GM18951 (cell line): Measurements from ENCODE around the gene PDPK1.
"Not testable (repeated sequence)": the region's sequence is repeated elsewhere in the genome, so short reads cannot be mapped to it uniquely, and the experiment has no call there.

Experiments
- POLR2A ChIP-seq: IDR thresholded peaks from 4 replicates; pipeline ENCODE4 v1.6.1; 2011; ENCODE audit warnings: mild to moderate bottlenecking; ENCODE audit not compliant: insufficient read length, insufficient read depth; ENCODE audit errors: extremely low read depth
- in situ Hi-C: fragments of 300-500 bp; cut with MboI; formaldehyde crosslinking; loops from one replicate; pipeline ENCODE4 v1.12.0; 2022; ENCODE audit warnings: low sequenced_read_pairs, mixed read lengths, inconsistent platforms; ENCODE audit not compliant: unreplicated experiment

PDPK1 gene

GRCh38 chr16:2533912-2534311 lies 3.9 kb upstream of the PDPK1 start:
- in situ Hi-C loops, result no loop called here
- no peak for TF ChIP-seq POLR2A

- in situ Hi-C loops, result not testable (repeated sequence)
Observed at GRCh38 chr16:2534335-2534734, 3.5 kb upstream of the PDPK1 start.

- no peak for TF ChIP-seq POLR2A
- in situ Hi-C loops, result no loop called here
Observed at GRCh38 chr16:2535625-2536013, 2.2 kb upstream of the PDPK1 start.

- in situ Hi-C loops, result not testable (repeated sequence)
Observed at GRCh38 chr16:2539192-2539844, 1.5 kb downstream of the PDPK1 start.

GRCh38 chr16:2539845-2540458 lies 2.1 kb downstream of the PDPK1 start:
- in situ Hi-C loops, result loop anchor here (10.0 kb wide), 1 partner anchor 115 kb away; no protein-coding TSS in a partner anchor

GRCh38 chr16:2540912-2541311 lies 3.1 kb downstream of the PDPK1 start:
- in situ Hi-C loops, result loop anchor here (10.0 kb wide), 1 partner anchor 114 kb away; no protein-coding TSS in a partner anchor

GRCh38 chr16:2541409-2541808 lies 3.6 kb downstream of the PDPK1 start:
- in situ Hi-C loops, result loop anchor here (10.0 kb wide), 1 partner anchor 113 kb away; no protein-coding TSS in a partner anchor

- in situ Hi-C loops, result loop anchor here (10.0 kb wide), 1 partner anchor 111 kb away; no protein-coding TSS in a partner anchor
Observed at GRCh38 chr16:2543771-2544170, 6.0 kb downstream of the PDPK1 start.

GRCh38 chr16:2550283-2550878 lies 12.6 kb downstream of the PDPK1 start:
- in situ Hi-C loops, result not testable (repeated sequence)

GRCh38 chr16:2551420-2551889 lies 13.6 kb downstream of the PDPK1 start:
- in situ Hi-C loops, result not testable (repeated sequence)

- in situ Hi-C loops, result not testable (repeated sequence)
Observed at GRCh38 chr16:2554709-2555425, 17.0 kb downstream of the PDPK1 start.

- in situ Hi-C loops, result not testable (repeated sequence)
Observed at GRCh38 chr16:2557150-2557549, 19.3 kb downstream of the PDPK1 start.

- in situ Hi-C loops, result not testable (repeated sequence)
Observed at GRCh38 chr16:2560131-2560797, 22.4 kb downstream of the PDPK1 start.

GRCh38 chr16:2560798-2561133 lies 22.9 kb downstream of the PDPK1 start:
- in situ Hi-C loops, result not testable (repeated sequence)

- in situ Hi-C loops, result not testable (repeated sequence)
Observed at GRCh38 chr16:2567506-2567905, 29.7 kb downstream of the PDPK1 start.

- in situ Hi-C loops, result not testable (repeated sequence)
Observed at GRCh38 chr16:2568573-2568972, 30.8 kb downstream of the PDPK1 start.

- in situ Hi-C loops, result not testable (repeated sequence)
Observed at GRCh38 chr16:2572704-2573103, 34.9 kb downstream of the PDPK1 start.

- in situ Hi-C loops, result not testable (repeated sequence)
Observed at GRCh38 chr16:2575839-2576238, 38.0 kb downstream of the PDPK1 start.

GRCh38 chr16:2577044-2577443 lies 39.2 kb downstream of the PDPK1 start:
- in situ Hi-C loops, result not testable (repeated sequence)
